GM12891 (cell line): ENCODE data around the gene C6orf52.
"Not testable (repeated sequence)": the region's sequence is repeated elsewhere in the genome, so short reads cannot be mapped to it uniquely, and the experiment has no call there.

Experiments used
- PAX5 ChIP-seq: IDR thresholded peaks from 2 replicates; pipeline ENCODE4 v1.6.1; 2011; ENCODE audit warnings: low read length, moderate library complexity, mild to moderate bottlenecking; ENCODE audit not compliant: insufficient read depth, severe bottlenecking
- POLR2A ChIP-seq: IDR thresholded peaks from 2 replicates; pipeline ENCODE4 v1.6.1; 2011; ENCODE audit warnings: low read depth, low read length, control low read depth
- POLR2AphosphoS5 ChIP-seq: IDR thresholded peaks from 2 replicates; pipeline ENCODE4 v1.6.1; 2011; ENCODE audit warnings: low read depth, low read length, control low read depth
- SPI1 ChIP-seq: IDR thresholded peaks from 2 replicates; pipeline ENCODE4 v1.6.1; 2011; ENCODE audit warnings: low read depth, low read length, control low read depth
- TAF1 ChIP-seq: IDR thresholded peaks from 2 replicates; pipeline ENCODE4 v1.6.1; 2011; ENCODE audit warnings: low read depth, low read length, control low read depth

- not testable (repeated sequence) for TF ChIP-seq POLR2AphosphoS5, POLR2A, TAF1, PAX5, SPI1
Observed at GRCh38 chr6:10660431-10661191, 33.8 kb downstream of the C6orf52 start.
